ENCODE results near the gene MOB2. TPM values are rescaled to one million over a fixed set of nuclear protein-coding genes. Genes with fewer than 3 reads are reported as not detected.

The MOB2 gene
- total RNA-seq, 2 experiments from 2014 or later = 22.4 to 27.5 TPM

GRCh38 chr11:1515082-1516060 is 28.8 kb upstream of the MOB2 start:
- H4K20me1 ChIP-seq (ENCODE audit: insufficient read depth, low read length) = no peaks in the 10 kb centered on the region
- BruUV-seq (replicated peaks) = no TSS peak
- no peaks in the 10 kb centered on the region; the same call in 1 of the 2 replicates for H3K79me2 ChIP-seq (ENCODE audit: insufficient read depth, low read depth, low read length)
- no peaks in the 10 kb centered on the region for H3K36me3 ChIP-seq (ENCODE audit: insufficient read depth, low read length)
- intact Hi-C loops (cut with micrococcal nuclease; ENCODE audit: unreplicated experiment) = loop anchor here (1.0 to 10.0 kb wide), 2 partner anchors 62 to 401 kb away; no protein-coding TSS in a partner anchor
- no peak for TF ChIP-seq EZH2phosphoT487 (IDR thresholded peaks at IDR 0.05; ENCODE audit: borderline replicate concordance, low read depth, low read length)
- TF ChIP-seq, protein P1, sequence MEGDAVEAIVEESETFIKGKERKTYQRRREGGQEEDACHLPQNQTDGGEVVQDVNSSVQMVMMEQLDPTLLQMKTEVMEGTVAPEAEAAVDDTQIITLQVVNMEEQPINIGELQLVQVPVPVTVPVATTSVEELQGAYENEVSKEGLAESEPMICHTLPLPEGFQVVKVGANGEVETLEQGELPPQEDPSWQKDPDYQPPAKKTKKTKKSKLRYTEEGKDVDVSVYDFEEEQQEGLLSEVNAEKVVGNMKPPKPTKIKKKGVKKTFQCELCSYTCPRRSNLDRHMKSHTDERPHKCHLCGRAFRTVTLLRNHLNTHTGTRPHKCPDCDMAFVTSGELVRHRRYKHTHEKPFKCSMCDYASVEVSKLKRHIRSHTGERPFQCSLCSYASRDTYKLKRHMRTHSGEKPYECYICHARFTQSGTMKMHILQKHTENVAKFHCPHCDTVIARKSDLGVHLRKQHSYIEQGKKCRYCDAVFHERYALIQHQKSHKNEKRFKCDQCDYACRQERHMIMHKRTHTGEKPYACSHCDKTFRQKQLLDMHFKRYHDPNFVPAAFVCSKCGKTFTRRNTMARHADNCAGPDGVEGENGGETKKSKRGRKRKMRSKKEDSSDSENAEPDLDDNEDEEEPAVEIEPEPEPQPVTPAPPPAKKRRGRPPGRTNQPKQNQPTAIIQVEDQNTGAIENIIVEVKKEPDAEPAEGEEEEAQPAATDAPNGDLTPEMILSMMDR (conservative IDR thresholded peaks at IDR 0.05; ENCODE audit: low read length) = peak; percentile 85
- CTCF ChIA-PET (ENCODE audit: unreplicated experiment) = interaction anchor here (0.5 to 0.7 kb wide), 2 partner anchors 63 to 434 kb away, joined by 3 to 4 read pairs; no protein-coding TSS in a partner anchor
- POLR2A ChIA-PET = no interaction called here
- DNase-seq (ENCODE audit: low spot score) = peak; percentile 57
- no peaks in the 10 kb centered on the region for H3K9me2 ChIP-seq (ENCODE audit: insufficient read depth, low read length)
- no peak overlapping the region for H3K4me3 ChIP-seq (ENCODE audit: low read depth, low read length, poor library complexity, severe bottlenecking)
- H3K9me3 ChIP-seq (ENCODE audit: low read length) = no peaks in the 10 kb centered on the region
- H3K4me2 ChIP-seq (ENCODE audit: low read length) = no peak overlapping the region
- no peak overlapping the region for H2AFZ ChIP-seq (ENCODE audit: low read length)
- H3K4me1 ChIP-seq (ENCODE audit: insufficient read depth, low read length, poor library complexity, severe bottlenecking) = peaks cover 26% of the 10 kb centered on the region
- no peak overlapping the region for H3K27ac ChIP-seq (ENCODE audit: low read depth, low read length, poor library complexity, severe bottlenecking)

DNA sequence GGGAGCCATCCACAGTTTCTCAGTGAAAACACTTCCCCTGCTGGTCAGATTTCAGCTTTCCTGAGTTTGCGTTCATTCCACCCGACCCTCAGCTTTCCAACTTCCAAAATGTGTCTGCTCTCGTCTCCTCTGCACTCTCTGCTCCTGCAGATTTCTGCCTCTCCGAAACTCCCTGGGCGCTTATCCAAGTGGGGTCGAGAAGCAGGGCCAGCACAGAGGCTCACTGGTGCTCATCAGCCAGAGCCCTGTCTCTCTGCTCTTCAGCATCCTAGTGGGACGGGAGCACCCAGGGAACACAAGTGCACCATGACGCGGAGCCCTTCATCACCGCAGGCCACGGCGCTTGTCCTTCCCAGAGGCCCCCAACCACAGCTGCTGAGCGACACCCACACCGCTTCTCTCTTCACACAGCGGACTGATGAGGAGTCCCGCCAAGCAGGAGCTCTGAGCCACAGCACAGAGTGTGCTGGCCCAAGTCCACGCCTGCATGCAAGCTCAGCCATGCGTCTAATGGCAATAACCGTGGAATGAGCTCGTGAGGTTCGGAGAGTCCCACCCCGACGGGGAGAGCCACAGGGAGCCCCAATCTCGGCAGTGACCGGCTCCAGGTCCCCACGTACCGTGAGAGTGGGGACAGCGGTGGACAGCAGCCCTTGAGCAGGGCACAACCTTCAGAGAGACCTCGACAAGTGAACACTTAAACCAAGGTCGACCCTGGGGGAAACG is 27.9 kb upstream of the MOB2 start:
- BruUV-seq (replicated peaks) = no TSS peak
- H3K79me2 ChIP-seq (ENCODE audit: insufficient read depth, low read depth, low read length) = no peaks in the 10 kb centered on the region
- no peaks in the 10 kb centered on the region for H3K9me3 ChIP-seq (ENCODE audit: low read length)
- peaks cover 21% of the 10 kb centered on the region for H3K4me1 ChIP-seq (ENCODE audit: insufficient read depth, low read length, poor library complexity, severe bottlenecking)
- no peak overlapping the region for H2AFZ ChIP-seq (ENCODE audit: low read length)
- intact Hi-C loops (cut with micrococcal nuclease; ENCODE audit: unreplicated experiment) = loop anchor here (1.0 to 10.0 kb wide), 2 partner anchors 61 to 400 kb away; no protein-coding TSS in a partner anchor
- no peak for DNase-seq (ENCODE audit: low spot score)
- H3K27ac ChIP-seq (ENCODE audit: low read depth, low read length, poor library complexity, severe bottlenecking) = no peak overlapping the region
- TF ChIP-seq EZH2phosphoT487 (IDR thresholded peaks at IDR 0.05; ENCODE audit: borderline replicate concordance, low read depth, low read length) = no peak
- TF ChIP-seq, protein P1 (conservative IDR thresholded peaks at IDR 0.05; ENCODE audit: low read length) = no peak
- no peak overlapping the region for H3K4me2 ChIP-seq (ENCODE audit: low read length)
- peaks cover under 1% of the 10 kb centered on the region; the same call in 1 of the 2 replicates for H4K20me1 ChIP-seq (ENCODE audit: insufficient read depth, low read length)
- H3K9me2 ChIP-seq (ENCODE audit: insufficient read depth, low read length) = no peaks in the 10 kb centered on the region
- H3K4me3 ChIP-seq (ENCODE audit: low read depth, low read length, poor library complexity, severe bottlenecking) = no peak overlapping the region
- ChIA-PET POLR2A (no interaction called here), CTCF (ENCODE audit: unreplicated experiment) (interaction anchor here (0.5 to 0.7 kb wide), 2 partner anchors 63 to 435 kb away, joined by 3 to 4 read pairs; no protein-coding TSS in a partner anchor)
- no peaks in the 10 kb centered on the region for H3K36me3 ChIP-seq (ENCODE audit: insufficient read depth, low read length)
